HCT116 (cell line): Measurements from ENCODE around the gene METTL6. TPM values are rescaled to one million over a fixed set of nuclear protein-coding genes. Genes with fewer than 3 reads are reported as not detected.

Source experiments
- ATAC-seq: fragments of 200-7000 bp; cut with Tn5 transposase; 2 replicates; pipeline ENCODE4 v1.9.1; 2020; ENCODE audit warnings: mild to moderate bottlenecking, moderate library complexity
- BruUV-seq: library from RNA; stranded (reverse); fragments of 400-500 nt; replicated peaks from 2 replicates; lab custom pipeline; 2021; lab: Mats Ljungman, UMichigan
- CTCF ChIA-PET: fragments of 300-600 bp; sonication (Branson Sonifier 250); formaldehyde crosslinking; loops from one replicate; lab custom pipeline; 2021; ENCODE audit warnings: antibody characterized with exemption; lab: Charles Lee
- POLR2A ChIA-PET: fragments of 300-600, 350-600 bp; sonication (Branson Sonifier 250); formaldehyde crosslinking; loops from one replicate; lab custom pipeline; 2021; ENCODE audit warnings: antibody characterized with exemption; lab: Charles Lee
- RAD21 ChIA-PET, 2 experiments: fragments of 300-600 bp; sonication (Branson Sonifier 250); formaldehyde crosslinking; loops; one replicate each; lab custom pipeline; 2023; ENCODE audit warnings: low total read pairs in 2 of 2; ENCODE audit not compliant: uncharacterized antibody in 2 of 2, unreplicated experiment in 2 of 2, low non-redundant PET in 1 of 2; lab: Charles Lee
- DNase-seq: peaks from one replicate; pipeline ENCODE4 v3.0.0-alpha.2; 2010; ENCODE audit warnings: low read depth, low spot score
- H2AFZ ChIP-seq: fragments of 200-600 bp; shearing (Covaris generic), sonication (generic); 2 replicates; pipeline ENCODE4 v1.6.1; 2017; ENCODE audit warnings: low read depth, mixed run types, mixed read lengths, antibody characterized with exemption, low read length; ENCODE audit not compliant: poor library complexity, severe bottlenecking
- H3K27ac ChIP-seq: 2 replicates; pipeline ENCODE4 v1.5.1; 2012; ENCODE audit warnings: low read depth, low read length
- H3K27me3 ChIP-seq: fragments of 200-600 bp; sonication (generic); 2 replicates; pipeline ENCODE4 v1.6.1; 2016; ENCODE audit warnings: mixed run types, low read length, mixed read lengths; ENCODE audit not compliant: insufficient read depth
- H3K36me3 ChIP-seq, 2 experiments: fragments of 200-500 bp in 1 of 2; fragments of 200-600 bp in 1 of 2; sonication (Bioruptor generic) in 1 of 2; sonication (generic) in 1 of 2; 2 replicates each; pipeline versions ENCODE4 v1.5.1 to v1.6.1; 2014 to 2016; ENCODE audit warnings: low read length in 2 of 2, inconsistent platforms in 1 of 2, mixed read lengths in 1 of 2, mixed run types in 1 of 2; ENCODE audit not compliant: insufficient read depth in 2 of 2, control insufficient read depth in 1 of 2
- H3K4me1 ChIP-seq, 2 experiments: fragments of 200-600 bp in 1 of 2; sonication (generic) in 1 of 2; 2 replicates each; pipeline versions ENCODE4 v1.5.1 to v1.6.1; 2012 to 2017; ENCODE audit warnings: low read length in 2 of 2, inconsistent platforms in 1 of 2, mild to moderate bottlenecking in 1 of 2, mixed read lengths in 1 of 2, mixed run types in 1 of 2, moderate library complexity in 1 of 2; ENCODE audit not compliant: insufficient read depth in 2 of 2, control insufficient read depth in 1 of 2
- H3K4me2 ChIP-seq: fragments of 200-600 bp; sonication (generic); 2 replicates; pipeline ENCODE4 v1.6.1; 2017; ENCODE audit warnings: mixed run types, low read length, mixed read lengths
- H3K4me3 ChIP-seq, 2 experiments: fragments of 200-600 bp in 1 of 2; sonication (generic) in 1 of 2; replicated peaks in 1 of 2; 2 replicates each; pipeline ENCODE4 v1.5.1; 2011 to 2016; ENCODE audit warnings: low read length in 2 of 2, control low read depth in 1 of 2, low read depth in 1 of 2, mild to moderate bottlenecking in 1 of 2, mixed read lengths in 1 of 2, mixed run types in 1 of 2
- H3K79me2 ChIP-seq: fragments of 200-600 bp; sonication (generic); 2 replicates; pipeline ENCODE4 v1.6.1; 2017; ENCODE audit warnings: mild to moderate bottlenecking, mixed run types, low read length, moderate library complexity, mixed read lengths; ENCODE audit not compliant: insufficient read depth
- H3K9ac ChIP-seq: fragments of 200-600 bp; sonication (generic); 2 replicates; pipeline ENCODE4 v1.6.1; 2016; ENCODE audit warnings: low read length, mixed read lengths
- H3K9me2 ChIP-seq: fragments of 200-600 bp; sonication (generic), shearing (Covaris generic); 2 replicates; pipeline ENCODE4 v1.6.1; 2017; ENCODE audit warnings: mixed run types, mild to moderate bottlenecking, moderate library complexity; ENCODE audit not compliant: insufficient read depth
- H3K9me3 ChIP-seq, 2 experiments: fragments of 200-500 bp in 1 of 2; fragments of 200-600 bp in 1 of 2; sonication (Bioruptor generic) in 1 of 2; sonication (generic) in 1 of 2; 2 replicates each; pipeline ENCODE4 v1.6.1; 2014 to 2017; ENCODE audit warnings: low read length in 2 of 2, mixed read lengths in 2 of 2, inconsistent platforms in 1 of 2, low read depth in 1 of 2, mild to moderate bottlenecking in 1 of 2, mixed run types in 1 of 2, moderate library complexity in 1 of 2; ENCODE audit not compliant: control insufficient read depth in 1 of 2, insufficient read depth in 1 of 2
- H4K20me1 ChIP-seq: fragments of 200-600 bp; sonication (generic), shearing (Covaris generic); 2 replicates; pipeline ENCODE4 v1.6.1; 2017; ENCODE audit warnings: mixed run types, mild to moderate bottlenecking, moderate library complexity; ENCODE audit not compliant: insufficient read depth
- CBX3 ChIP-seq: IDR thresholded peaks from 2 replicates; pipeline ENCODE4 v1.6.1; 2012; ENCODE audit warnings: low read depth
- EGR1 ChIP-seq: IDR thresholded peaks from 2 replicates; pipeline ENCODE4 v1.6.1; 2012; ENCODE audit warnings: low read depth
- EZH2 ChIP-seq: fragments of 200-600 bp; sonication (generic); IDR thresholded peaks from 2 replicates; pipeline ENCODE4 v1.6.1; 2017; ENCODE audit warnings: antibody characterized with exemption, mixed run types
- EZH2phosphoT487 ChIP-seq: fragments of 200-600 bp; IDR thresholded peaks from 2 replicates; pipeline ENCODE4 v1.6.1; 2018; ENCODE audit warnings: antibody characterized with exemption, borderline replicate concordance
- FOSL1 ChIP-seq: IDR thresholded peaks from 2 replicates; pipeline ENCODE4 v1.6.1; 2012; ENCODE audit warnings: low read depth
- JUND ChIP-seq: IDR thresholded peaks from 2 replicates; pipeline ENCODE4 v1.6.1; 2012
- POLR2AphosphoS5 ChIP-seq: IDR thresholded peaks from 2 replicates; pipeline ENCODE4 v1.6.1; 2011; ENCODE audit warnings: mild to moderate bottlenecking, low read depth, low read length, moderate library complexity
- RAD21 ChIP-seq: IDR thresholded peaks from 2 replicates; pipeline ENCODE4 v1.6.1; 2012; ENCODE audit warnings: low read depth, mild to moderate bottlenecking
- SIN3A ChIP-seq: IDR thresholded peaks from 2 replicates; pipeline ENCODE4 v1.6.1; 2012; ENCODE audit warnings: low read depth
- SP1 ChIP-seq: IDR thresholded peaks from 2 replicates; pipeline ENCODE4 v1.6.1; 2012; ENCODE audit warnings: low read depth
- SRF ChIP-seq: IDR thresholded peaks from 2 replicates; pipeline ENCODE4 v1.6.1; 2012; ENCODE audit warnings: low read depth
- TCF7L2 ChIP-seq: IDR thresholded peaks from 2 replicates; pipeline ENCODE4 v1.7.0; 2011; ENCODE audit warnings: borderline replicate concordance, inconsistent platforms; ENCODE audit not compliant: insufficient read depth, insufficient read length; ENCODE audit errors: extremely low read depth
- intact Hi-C: fragments of 100-400 bp; cut with micrococcal nuclease; formaldehyde crosslinking; loops from 2 replicates; pipeline ENCODE4 v1.10.0; 2022
- total RNA-seq: library from RNA; stranded (reverse); gene quantifications from one replicate; pipeline ENCODE4 v1.2.1, GENCODE V29; 2021; ENCODE audit not compliant: unreplicated experiment
- TF ChIP-seq, protein P1 (sequence below): IDR thresholded peaks from 2 replicates; pipeline ENCODE4 v1.6.1; 2012; ENCODE audit warnings: low read depth
- TF ChIP-seq, protein P2 (sequence below): IDR thresholded peaks from 2 replicates; pipeline ENCODE4 v1.6.1; 2012
- TF ChIP-seq, protein P3 (sequence below), 3 experiments: fragments of 200-600 bp in 1 of 3; sonication (generic) in 1 of 3; IDR thresholded peaks in 2 of 3; conservative IDR thresholded peaks in 1 of 3; 2 replicates each; pipeline ENCODE4 v1.5.1; 2012 to 2017; ENCODE audit warnings: low read depth in 2 of 3, low read length in 2 of 3, antibody characterized with exemption in 1 of 3, borderline replicate concordance in 1 of 3, control low read depth in 1 of 3, mild to moderate bottlenecking in 1 of 3, mixed read lengths in 1 of 3, mixed run types in 1 of 3, moderate library complexity in 1 of 3; ENCODE audit not compliant: insufficient read depth in 1 of 3

METTL6 gene
- total RNA-seq, 1 experiment from 2014 or later, result 14.7 TPM

DNA sequence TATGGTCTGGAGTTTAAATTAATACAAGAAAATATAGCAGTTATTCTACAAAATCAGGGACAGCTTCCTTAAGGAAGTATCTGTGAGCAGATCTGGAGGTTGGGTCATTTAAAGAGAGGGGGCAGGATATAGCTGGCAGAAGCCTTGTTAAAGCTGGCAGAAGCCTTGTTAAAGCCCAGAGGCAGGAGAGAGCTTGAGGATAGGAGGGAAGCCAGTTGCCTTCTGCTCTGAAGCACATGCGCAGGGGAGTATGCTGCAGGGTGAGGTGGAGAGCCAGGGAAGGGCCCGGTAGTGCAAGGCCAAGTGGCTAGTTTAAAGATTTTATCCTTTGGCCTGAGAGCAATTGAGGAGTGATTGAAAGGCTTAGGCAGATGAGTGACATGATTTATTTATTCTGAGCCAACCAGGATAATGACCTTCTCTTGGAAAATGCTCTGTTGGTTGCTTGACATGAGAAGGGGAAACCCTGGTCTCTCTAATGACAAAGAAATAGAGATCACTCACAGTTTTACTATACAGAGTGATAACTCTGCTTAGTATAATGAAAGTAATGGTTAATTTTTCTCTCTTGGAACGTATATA, 4.0 kb upstream of the METTL6 start:
- TF ChIP-seq POLR2AphosphoS5 (no peak), RAD21 (no peak), FOSL1 (no peak), JUND (no peak), EGR1 (no peak), SP1 (no peak), EZH2 (no peak), SIN3A (no peak), TCF7L2 (no peak), CBX3 (no peak), EZH2phosphoT487 (no peak), SRF (no peak)
- TF ChIP-seq, protein P1, sequence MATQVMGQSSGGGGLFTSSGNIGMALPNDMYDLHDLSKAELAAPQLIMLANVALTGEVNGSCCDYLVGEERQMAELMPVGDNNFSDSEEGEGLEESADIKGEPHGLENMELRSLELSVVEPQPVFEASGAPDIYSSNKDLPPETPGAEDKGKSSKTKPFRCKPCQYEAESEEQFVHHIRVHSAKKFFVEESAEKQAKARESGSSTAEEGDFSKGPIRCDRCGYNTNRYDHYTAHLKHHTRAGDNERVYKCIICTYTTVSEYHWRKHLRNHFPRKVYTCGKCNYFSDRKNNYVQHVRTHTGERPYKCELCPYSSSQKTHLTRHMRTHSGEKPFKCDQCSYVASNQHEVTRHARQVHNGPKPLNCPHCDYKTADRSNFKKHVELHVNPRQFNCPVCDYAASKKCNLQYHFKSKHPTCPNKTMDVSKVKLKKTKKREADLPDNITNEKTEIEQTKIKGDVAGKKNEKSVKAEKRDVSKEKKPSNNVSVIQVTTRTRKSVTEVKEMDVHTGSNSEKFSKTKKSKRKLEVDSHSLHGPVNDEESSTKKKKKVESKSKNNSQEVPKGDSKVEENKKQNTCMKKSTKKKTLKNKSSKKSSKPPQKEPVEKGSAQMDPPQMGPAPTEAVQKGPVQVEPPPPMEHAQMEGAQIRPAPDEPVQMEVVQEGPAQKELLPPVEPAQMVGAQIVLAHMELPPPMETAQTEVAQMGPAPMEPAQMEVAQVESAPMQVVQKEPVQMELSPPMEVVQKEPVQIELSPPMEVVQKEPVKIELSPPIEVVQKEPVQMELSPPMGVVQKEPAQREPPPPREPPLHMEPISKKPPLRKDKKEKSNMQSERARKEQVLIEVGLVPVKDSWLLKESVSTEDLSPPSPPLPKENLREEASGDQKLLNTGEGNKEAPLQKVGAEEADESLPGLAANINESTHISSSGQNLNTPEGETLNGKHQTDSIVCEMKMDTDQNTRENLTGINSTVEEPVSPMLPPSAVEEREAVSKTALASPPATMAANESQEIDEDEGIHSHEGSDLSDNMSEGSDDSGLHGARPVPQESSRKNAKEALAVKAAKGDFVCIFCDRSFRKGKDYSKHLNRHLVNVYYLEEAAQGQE, result no peak
- TF ChIP-seq, protein P2, sequence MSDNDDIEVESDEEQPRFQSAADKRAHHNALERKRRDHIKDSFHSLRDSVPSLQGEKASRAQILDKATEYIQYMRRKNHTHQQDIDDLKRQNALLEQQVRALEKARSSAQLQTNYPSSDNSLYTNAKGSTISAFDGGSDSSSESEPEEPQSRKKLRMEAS, result no peak
- TF ChIP-seq, protein P3, sequence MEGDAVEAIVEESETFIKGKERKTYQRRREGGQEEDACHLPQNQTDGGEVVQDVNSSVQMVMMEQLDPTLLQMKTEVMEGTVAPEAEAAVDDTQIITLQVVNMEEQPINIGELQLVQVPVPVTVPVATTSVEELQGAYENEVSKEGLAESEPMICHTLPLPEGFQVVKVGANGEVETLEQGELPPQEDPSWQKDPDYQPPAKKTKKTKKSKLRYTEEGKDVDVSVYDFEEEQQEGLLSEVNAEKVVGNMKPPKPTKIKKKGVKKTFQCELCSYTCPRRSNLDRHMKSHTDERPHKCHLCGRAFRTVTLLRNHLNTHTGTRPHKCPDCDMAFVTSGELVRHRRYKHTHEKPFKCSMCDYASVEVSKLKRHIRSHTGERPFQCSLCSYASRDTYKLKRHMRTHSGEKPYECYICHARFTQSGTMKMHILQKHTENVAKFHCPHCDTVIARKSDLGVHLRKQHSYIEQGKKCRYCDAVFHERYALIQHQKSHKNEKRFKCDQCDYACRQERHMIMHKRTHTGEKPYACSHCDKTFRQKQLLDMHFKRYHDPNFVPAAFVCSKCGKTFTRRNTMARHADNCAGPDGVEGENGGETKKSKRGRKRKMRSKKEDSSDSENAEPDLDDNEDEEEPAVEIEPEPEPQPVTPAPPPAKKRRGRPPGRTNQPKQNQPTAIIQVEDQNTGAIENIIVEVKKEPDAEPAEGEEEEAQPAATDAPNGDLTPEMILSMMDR (IDR thresholded peaks at IDR 0.05 in 2 of 3, conservative IDR thresholded peaks at IDR 0.05 in 1 of 3; ENCODE audit: borderline replicate concordance in 1 of 3, insufficient read depth in 1 of 3, low read depth in 2 of 3, low read length in 2 of 3), result no peak
- Histone ChIP-seq H3K79me2 (peaks cover 70% of the 10 kb centered on the region), H3K36me3 (peaks cover 21 to 38% of the 10 kb centered on the region in 2 experiments), H3K27me3 (no peaks in the 10 kb centered on the region), H2AFZ (no peak overlapping the region), H3K27ac (no peak overlapping the region), H3K4me2 (no peak overlapping the region), H3K4me1 (peaks cover 13 to 15% of the 10 kb centered on the region in 2 experiments), H3K4me3 (no peak overlapping the region), H3K9me2 (no peaks in the 10 kb centered on the region), H3K9me3 (no peaks in the 10 kb centered on the region), H3K9ac (no peak overlapping the region), H4K20me1 (no peaks in the 10 kb centered on the region)
- no peak for ATAC-seq
- DNase-seq, result no peak
- BruUV-seq, result no TSS peak
- ChIA-PET CTCF (no interaction called here), POLR2A (no interaction called here), RAD21 (no interaction called here)
- intact Hi-C loops, result no loop called here
